GM18508 (cell line): ENCODE measurements around the gene ATAD3A.
"Not testable (repeated sequence)": the region's sequence is repeated elsewhere in the genome, so short reads cannot be mapped to it uniquely, and the experiment has no call there.

Experiments
- ATAC-seq: cut with Tn5 transposase; IDR thresholded peaks from one replicate; pipeline ENCODE4 v1.9.1; 2021; ENCODE audit warnings: moderate number of reproducible peaks; ENCODE audit not compliant: insufficient read depth, unreplicated experiment

Gene ATAD3A

DNA sequence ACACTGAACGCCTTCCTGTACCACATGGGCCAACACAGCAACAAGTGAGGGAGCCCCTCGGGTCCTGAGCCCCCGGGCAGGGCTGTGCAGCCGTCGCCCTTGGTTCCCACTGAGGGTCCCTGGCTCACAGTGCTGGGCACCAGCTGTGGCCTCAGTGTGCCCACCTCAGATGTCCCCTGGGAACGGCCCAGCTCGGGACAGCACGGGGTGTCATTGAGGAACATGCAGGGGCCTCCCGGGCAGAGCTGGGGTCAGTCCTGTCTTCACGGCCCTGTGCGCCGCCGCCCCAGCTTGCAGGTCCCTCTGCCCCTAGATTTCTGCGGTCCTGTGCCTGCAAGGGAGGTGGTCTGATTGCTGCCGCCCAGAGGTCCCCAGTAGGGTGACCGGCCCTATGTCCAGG lies 22.7 kb upstream of the ATAD3A start:
- ATAC-seq = no peak

DNA sequence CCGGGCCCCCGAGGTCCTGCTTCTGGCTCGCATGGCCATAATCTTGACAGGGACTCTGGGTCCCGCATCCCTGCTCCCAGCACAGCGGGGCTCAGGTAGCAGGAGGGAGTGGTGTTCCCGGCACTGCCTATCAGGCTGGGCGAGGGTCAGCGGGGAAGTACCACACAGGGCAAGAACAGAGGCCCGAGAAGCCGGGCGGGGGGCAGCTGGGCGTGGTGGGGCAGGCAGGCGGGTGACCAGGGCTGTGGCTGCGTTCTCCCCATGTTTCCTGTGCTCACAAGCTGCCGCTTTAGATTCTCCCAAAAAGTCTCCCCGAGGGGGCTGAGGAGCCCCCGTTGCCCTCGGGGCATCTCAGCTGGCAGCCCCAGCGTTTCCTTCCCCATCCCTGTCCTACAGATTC lies 22.1 kb upstream of the ATAD3A start:
- no peak for ATAC-seq

DNA sequence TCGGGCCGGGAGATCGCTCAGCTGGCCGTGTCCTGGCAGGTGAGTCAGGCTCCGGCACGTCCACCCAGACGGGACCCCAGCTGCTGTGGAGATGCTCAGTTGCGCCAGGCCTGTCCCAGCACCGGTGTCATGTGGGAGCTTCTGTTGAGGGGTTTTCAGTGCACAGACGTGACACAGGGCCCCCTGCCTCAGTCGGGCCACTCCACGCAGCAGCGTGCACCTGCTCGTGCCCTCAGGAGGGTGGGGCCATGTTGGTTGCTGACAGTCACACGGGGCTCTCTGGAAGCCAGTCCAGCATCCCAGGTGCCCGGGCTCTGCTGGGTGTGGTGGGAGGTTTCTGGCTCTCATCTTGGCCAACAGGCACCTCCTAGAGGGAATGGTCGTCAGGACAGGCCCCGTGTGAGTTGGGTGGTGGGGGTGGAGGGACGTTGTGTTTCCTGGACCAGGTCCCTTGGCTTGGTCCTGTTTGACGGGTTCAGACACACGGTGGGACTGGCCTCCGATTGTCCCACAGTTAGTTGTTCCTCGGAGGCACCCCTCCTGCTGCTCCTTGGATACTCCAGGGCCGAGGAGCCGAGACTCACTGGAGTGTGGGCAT lies 21.2 kb upstream of the ATAD3A start:
- no peak for ATAC-seq

DNA sequence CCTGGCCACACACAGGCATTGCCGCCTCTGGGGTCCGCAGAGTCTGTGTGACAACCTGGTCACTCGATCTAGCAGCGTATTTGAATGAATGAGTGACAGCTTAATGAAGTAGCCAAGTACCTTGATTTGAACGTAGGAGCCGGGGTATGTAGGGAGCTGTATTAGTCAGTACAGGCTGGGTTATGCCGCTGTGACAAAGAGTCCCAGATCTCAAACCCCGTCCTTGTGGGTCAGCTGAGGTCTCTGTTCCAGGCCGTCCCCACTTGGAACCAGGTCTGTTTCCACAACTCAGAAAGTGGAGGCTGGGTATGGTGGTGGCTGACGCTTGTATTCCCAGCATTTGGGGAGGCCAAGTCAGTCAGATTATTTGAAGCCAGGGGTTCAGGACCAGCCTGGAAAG lies 20.4 kb upstream of the ATAD3A start:
- no peak for ATAC-seq

DNA sequence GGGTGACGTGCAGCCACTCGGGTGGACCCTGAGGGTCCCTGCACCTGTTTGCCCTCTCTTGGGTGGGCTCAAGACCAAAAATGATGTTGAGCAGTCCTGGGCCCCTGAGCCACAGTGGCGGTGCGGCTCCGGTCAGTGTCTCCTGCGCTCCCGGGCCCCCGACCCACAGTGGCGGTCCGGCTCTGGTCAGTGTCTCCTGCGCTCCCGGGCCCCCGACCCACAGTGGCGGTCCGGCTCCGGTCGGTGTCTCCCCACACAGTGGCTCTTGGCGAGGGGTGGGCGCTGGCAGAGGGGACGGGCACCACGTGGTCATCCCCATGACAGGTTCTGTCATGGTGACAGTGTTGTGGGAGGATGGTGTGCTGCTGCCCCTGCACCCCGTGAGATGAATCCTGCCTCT lies 17.7 kb upstream of the ATAD3A start:
- ATAC-seq = not testable (repeated sequence)

DNA sequence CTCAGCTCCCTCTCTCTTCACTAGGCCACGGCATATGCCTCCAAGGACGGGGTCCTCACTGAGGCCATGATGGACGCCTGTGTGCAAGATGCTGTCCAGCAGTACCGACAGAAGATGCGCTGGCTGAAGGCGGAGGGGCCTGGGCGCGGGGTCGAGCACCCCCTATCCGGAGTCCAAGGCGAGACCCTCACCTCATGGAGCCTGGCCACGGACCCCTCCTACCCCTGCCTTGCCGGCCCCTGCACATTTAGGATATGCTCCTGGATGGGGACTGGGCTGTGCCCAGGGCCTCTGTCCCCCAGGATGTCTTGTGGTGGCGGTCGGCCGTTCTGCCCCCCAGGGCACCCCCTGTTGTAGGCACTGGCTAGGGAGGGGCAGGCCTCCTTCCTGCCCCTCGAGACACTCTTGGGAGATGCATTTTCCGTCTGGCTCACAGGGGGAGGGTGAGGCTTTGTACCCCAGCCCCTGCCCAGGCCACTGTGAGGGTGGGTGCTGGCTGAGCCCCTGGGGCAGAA lies 16.4 kb upstream of the ATAD3A start:
- not testable (repeated sequence) for ATAC-seq

DNA sequence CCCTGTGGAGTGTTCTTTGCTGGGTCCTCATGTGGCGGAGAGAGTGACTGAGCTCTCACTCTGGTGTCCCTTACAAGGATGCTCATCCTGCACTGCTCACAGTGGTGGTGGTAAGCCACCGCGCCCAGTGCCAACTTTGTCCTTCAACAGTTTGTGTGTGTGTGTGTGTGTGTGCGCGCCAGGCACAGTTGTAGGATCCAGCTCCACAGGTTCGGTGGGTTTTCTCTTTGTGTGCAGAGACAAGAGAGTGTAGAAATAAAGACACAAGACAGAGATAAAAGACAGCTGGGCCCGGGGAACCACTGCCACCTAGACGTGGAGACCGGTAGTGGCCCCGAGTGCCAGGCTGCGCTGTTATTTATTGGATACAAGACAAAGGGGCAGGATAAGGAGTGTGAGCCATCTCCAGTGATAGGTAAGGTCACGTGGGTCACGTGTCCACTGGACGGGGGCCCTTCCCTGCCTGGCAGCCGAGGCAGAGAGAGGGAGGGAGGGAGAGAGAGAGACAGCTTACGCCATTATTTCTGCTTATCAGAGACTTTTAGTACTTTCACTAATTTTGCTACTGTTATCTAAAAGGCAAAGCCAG lies 7.1 kb upstream of the ATAD3A start:
- not testable (repeated sequence) for ATAC-seq

DNA sequence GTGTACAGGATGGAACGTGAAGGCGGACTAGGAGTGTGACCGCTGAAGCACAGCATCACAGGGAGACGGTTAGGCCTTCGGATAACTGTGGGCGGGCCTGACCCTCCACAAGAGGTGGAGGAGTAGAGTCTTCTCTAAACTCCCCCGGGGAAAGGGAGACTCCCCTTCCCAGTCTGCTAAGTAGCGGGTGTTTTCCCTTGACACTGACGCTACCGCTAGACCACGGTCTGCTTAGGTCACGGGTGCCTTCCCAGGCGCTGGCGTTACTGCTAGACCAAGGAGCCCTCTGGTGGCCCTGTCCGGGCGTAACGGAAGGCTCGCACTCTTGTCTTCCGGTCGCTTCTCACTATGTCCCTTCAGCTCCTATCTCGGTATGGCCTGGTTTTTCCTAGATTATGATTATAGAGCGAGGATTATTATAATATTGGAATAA lies 6.6 kb upstream of the ATAD3A start:
- ATAC-seq = not testable (repeated sequence)

DNA sequence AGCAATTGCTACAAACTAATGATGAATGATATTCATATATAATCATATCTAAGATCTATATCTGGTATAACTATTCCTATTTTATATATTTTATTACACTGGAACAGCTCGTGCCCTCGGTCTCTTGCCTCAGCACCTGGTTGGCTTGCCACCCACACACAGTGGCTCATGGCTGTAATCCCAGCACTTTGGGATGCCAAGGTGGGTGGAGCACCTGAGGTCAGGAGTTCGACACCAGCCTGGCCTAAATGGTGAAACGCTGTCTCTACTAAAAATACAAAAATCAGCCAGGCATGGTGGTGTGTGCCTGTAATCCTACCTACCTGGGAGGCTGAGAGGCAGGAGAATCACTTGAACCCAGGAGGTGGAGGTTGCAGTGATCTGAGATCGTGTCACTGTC lies 6.2 kb upstream of the ATAD3A start:
- ATAC-seq = not testable (repeated sequence)

DNA sequence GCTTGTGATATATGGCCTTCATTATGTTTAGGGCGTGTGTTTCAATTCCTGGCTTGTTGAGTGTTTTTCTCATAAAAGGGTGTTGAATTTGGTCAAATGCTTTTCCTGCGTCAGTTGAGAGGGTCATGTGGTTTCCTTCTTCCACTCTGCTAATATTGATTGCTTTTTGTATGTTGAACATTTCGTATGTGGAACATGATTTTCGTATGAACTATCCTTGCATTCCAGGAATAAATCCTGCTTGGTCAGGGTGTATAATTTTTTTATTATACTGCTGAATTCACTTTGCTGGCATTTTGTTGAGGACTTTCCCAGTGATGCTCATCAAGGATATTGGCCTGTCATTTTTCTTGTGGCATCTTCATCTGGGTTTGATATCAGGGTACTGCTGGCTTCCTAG lies 4.7 kb upstream of the ATAD3A start:
- ATAC-seq = no peak

DNA sequence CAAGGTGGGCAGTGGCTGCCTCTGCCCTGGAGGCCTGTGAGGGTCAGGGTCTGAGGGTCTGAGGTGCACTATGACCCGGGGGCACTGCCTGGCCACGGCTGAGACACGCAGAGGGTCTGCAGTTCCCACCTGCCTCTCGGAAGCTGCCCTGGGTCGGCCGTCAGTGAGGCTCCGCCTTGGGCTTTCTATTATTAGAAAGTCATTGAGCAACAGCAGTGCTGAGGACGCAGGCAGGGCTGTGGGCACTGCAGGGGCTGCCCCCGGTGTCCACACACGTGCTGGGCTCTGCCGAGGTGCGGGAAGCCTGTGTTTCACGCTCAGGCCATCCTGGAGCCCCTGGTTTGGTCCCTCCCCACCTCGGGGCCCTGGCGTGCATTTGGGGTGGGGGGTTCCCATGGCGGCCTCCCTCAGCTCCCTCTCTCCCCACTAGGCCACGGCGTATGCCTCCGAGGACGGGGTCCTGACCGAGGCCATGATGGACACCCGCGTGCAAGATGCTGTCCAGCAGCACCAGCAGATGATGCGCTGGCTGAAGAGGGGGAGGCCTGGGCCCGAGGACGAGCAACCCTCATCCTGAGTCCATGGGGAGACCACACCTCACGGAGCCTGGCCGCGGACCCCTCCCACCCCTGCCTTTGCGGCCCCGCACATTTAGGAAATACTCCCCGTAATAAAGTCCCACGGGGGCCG lies 3.0 kb upstream of the ATAD3A start:
- not testable (repeated sequence) for ATAC-seq

DNA sequence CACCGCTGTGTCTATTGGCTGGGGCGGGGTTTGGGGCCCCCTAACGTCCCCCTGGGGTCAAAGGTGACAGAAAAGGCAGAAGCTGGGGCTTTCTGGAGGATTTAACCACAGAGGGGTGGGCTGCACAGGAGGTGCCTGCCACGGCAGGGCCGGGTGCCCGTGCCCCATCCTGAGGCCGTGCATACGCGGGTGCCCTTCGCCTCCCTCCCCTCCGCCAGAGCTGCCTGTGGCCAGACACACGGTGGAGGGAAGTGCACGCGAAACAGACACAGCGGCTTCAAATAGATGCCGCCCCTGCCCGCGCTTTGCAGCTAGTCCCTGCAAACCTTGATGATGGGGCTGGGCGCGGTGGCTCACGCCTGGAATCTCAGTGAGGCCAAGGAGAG lies 2.5 kb upstream of the ATAD3A start:
- ATAC-seq = not testable (repeated sequence)

DNA sequence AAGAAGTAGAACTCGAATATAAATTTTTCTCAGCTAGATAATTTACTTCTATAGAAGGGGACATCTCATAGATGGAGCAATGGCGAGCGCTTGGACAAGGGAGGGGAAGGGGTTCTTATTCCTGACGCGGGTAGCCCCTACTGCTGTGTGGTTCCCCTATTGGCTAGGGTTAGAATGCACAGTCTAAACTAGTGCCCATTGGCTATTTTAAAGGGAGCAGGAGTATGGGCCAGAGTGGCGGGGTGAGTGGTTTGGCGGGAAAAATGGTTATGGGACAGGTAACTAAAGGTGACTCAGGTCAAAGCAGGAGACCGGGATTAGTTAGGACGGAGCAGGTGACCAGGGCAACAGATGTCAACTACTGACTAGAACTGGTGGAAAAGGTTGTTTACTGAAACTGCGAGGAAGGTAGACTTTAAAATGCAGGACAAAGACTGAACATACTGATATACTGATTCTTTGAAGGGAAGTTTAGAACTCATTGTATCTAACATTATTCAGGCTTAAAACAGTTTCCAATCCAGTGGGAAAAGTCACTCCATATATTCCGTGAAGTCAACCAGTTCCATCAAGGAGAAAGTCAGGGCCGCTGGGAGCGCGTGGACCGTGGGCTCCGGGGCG lies 940 bp upstream of the ATAD3A start:
- no peak for ATAC-seq

DNA sequence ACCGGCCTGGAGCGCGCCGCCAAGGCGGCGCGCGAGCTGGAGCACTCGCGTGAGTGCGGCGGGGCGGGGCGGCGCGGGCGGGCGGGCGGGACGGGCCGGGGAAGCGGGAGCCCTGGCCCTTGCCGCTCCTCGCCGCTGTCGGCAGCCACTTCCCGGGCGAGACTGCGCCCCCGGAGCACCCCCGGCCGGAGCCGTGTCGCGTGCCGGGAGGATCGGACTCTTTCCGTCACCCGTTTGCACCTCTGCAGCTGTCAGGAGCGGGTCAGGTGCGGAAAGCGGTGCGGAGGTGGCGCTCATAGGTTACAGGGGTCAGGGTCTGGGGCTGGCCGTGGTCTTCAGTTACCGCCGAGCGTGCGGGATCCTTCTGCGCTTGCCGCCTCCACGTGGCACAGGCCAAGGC lies 463 bp downstream of the ATAD3A start:
- not testable (repeated sequence) for ATAC-seq

DNA sequence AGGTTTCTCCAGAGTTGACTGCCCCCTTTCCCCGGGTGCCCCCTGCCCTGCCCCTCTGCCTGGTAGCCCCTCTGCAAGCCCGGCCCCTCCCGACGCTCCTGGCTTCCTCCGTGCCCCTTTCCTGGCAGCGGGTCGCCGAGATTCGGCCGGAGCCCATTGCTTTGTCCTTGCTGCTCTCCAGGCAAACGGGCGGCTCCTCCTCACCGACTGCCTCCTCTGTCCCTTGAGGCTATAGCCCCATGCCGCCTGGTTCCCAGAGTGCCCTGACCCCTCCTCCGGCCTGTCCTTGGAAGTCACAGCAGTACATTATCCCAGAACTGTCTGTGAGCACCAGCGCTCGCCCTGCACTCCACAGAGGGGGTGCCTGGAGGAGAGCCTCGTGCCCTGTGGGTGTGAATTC lies 1.7 kb downstream of the ATAD3A start:
- not testable (repeated sequence) for ATAC-seq

DNA sequence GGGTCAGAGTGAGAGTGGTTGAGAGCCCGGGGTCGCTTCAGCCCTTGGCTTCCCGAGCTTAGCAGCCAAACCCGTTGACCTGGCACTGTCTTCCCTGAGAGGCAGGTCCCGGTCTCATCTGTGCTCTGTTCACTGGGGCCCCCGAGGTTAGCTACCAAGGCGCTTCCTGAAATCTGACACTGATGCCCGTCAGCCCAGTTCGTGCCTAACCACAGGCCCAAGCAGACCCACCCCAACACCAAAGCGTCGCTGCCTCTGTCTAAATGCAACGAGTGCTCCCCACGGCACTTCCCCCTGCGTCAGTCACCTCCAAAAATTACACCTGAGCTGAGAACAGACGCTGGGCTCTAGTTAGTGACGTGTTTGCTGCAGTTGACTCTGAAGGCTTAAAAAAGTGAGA lies 2.4 kb downstream of the ATAD3A start:
- not testable (repeated sequence) for ATAC-seq

DNA sequence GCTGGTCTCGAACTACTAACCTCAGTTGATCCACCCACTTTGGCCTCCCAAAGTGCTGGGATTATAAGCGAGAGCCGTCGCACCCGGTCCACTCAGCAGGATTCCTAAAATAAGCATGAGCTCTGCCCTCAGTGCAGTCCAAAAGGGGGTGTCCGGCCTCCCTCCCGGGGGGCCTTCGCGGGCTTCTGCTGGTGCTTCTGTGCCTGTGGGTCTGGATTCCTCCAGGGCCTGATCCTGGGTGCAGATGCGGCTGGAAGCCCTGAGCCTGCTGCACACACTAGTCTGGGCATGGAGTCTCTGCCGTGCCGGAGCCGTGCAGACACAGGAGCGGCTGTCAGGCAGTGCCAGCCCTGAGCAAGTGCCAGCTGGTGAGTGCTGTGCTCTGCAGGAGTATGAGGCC lies 5.0 kb downstream of the ATAD3A start:
- not testable (repeated sequence) for ATAC-seq

DNA sequence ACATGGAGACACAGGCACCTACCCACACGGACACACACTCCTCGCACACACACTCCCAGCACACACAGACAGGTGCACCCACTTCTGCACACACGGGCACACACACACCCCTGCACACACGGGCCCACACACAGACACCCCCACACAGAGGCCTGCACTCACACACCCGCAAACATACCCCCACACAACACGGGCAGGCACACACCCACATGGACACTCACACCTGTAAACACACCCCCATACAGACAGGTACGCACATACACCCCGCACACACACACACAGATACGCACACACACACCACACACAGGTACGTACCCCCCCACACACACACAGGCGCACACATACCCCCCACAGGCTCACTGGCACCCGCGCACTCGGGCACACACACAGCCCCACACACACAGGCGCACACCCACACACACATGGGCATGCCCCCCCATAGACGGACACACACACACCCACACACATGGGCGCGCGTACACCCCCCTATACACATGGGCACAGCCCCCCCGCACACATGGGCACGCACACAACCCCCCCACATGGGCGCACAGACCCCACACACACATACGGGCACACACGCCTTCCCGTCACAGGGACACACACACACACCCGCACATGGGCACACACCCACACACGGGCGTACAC lies 6.1 kb downstream of the ATAD3A start:
- no peak for ATAC-seq

DNA sequence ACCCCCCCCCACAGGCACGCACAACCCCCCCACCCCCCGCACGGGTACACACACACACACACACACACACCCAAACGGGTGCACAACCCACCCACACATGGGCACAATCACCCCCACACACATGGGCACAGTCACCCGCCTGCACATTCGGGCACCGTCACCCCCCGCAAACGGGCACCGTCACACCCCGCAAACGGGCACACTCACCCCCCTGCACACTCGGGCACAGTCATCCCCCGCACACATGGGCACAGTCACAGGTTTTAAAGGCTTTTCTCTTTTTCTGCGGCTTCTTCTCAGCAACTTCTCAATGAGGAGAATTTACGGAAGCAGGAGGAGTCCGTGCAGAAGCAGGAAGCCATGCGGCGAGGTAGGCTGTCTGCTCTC lies 6.7 kb downstream of the ATAD3A start:
- ATAC-seq = not testable (repeated sequence)

DNA sequence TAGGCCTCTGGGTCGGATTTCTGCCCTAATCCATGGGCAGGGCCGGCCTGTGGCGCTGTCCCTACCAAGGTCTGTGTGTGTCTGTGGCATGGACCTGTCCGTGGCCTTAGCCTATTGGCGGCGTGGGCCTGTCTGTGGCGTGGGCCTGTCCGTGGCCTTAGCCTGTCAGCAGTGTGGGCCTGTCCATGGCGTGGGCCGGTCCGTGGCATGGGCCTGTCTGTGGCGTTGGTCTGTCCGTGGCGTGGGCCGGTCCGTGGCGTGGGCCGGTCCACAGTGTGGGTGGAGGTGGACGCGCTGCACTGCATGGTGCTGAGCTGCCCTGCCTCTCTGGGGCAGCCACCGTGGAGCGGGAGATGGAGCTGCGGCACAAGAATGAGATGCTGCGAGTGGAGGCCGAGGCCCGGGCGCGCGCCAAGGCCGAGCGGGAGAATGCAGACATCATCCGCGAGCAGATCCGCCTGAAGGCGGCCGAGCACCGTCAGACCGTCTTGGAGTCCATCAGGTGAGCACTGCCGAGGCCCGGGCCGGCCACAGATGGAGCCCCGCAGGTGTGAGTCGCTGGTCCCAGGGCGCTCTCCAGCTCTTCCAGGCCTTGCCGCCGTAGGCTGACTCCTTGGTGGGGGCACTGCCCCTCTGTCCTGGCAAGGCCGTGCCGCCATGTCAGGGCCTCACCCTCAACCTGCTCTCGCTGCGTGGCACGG lies 8.0 kb downstream of the ATAD3A start:
- ATAC-seq = not testable (repeated sequence)
